Activated naive CD4-positive, alpha-beta T cell treated with Interleukin-2 at 50 U/mL for 16 hours (primary cell): ENCODE results near the gene EHBP1L1.

Experiments used
- DNase-seq: peaks from one replicate; pipeline ENCODE4 v3.0.0-alpha.2; 2020

The EHBP1L1 gene

GRCh38 chr11:65547446-65548125 is 28.3 kb upstream of the EHBP1L1 start:
- DNase-seq: no peak

GRCh38 chr11:65548395-65548794 is 27.5 kb upstream of the EHBP1L1 start:
- no peak for DNase-seq

- DNase-seq: no peak
Measured at GRCh38 chr11:65549096-65549495, 26.8 kb upstream of the EHBP1L1 start.

GRCh38 chr11:65551572-65552387 is 24.1 kb upstream of the EHBP1L1 start:
- peak; percentile 64 for DNase-seq

GRCh38 chr11:65552388-65552951 is 23.4 kb upstream of the EHBP1L1 start:
- no peak for DNase-seq

GRCh38 chr11:65553301-65554001 is 22.4 kb upstream of the EHBP1L1 start:
- peak; percentile 53 for DNase-seq

GRCh38 chr11:65554057-65554818 is 21.6 kb upstream of the EHBP1L1 start:
- no peak for DNase-seq

GRCh38 chr11:65554842-65555430 is 20.9 kb upstream of the EHBP1L1 start:
- no peak for DNase-seq

GRCh38 chr11:65555693-65556231 is 20.1 kb upstream of the EHBP1L1 start:
- peak; percentile 41 for DNase-seq

- DNase-seq: no peak
Measured at GRCh38 chr11:65556470-65557279, 19.2 kb upstream of the EHBP1L1 start.

- DNase-seq: peak; percentile 33
Measured at GRCh38 chr11:65557280-65558001, 18.4 kb upstream of the EHBP1L1 start.

GRCh38 chr11:65558002-65558929 is 17.6 kb upstream of the EHBP1L1 start, which contains the start of gene LTBP3:
Gene LTBP3, minus strand, starts transcription at chr11:65558359. Its CDS starts 400 bp downstream, at chr11:65557959.
- peak; percentile 45 for DNase-seq

- no peak for DNase-seq
Measured at GRCh38 chr11:65558930-65559509, 16.8 kb upstream of the EHBP1L1 start.

- peak; percentile 36 for DNase-seq
Measured at GRCh38 chr11:65559535-65559934, 16.3 kb upstream of the EHBP1L1 start.

- no peak for DNase-seq
Measured at GRCh38 chr11:65559951-65560537, 15.8 kb upstream of the EHBP1L1 start.

GRCh38 chr11:65560555-65561418 is 15.1 kb upstream of the EHBP1L1 start:
- no peak for DNase-seq

- DNase-seq: no peak
Measured at GRCh38 chr11:65562020-65562419, 13.8 kb upstream of the EHBP1L1 start.
